ELF-1 (cell line): ENCODE measurements around the gene FRMD4A.

Source experiments
- DNase-seq: peaks from one replicate; pipeline ENCODE4 v3.0.0-alpha.2; 2016; ENCODE audit warnings: low read depth, low spot score

The FRMD4A gene

DNA sequence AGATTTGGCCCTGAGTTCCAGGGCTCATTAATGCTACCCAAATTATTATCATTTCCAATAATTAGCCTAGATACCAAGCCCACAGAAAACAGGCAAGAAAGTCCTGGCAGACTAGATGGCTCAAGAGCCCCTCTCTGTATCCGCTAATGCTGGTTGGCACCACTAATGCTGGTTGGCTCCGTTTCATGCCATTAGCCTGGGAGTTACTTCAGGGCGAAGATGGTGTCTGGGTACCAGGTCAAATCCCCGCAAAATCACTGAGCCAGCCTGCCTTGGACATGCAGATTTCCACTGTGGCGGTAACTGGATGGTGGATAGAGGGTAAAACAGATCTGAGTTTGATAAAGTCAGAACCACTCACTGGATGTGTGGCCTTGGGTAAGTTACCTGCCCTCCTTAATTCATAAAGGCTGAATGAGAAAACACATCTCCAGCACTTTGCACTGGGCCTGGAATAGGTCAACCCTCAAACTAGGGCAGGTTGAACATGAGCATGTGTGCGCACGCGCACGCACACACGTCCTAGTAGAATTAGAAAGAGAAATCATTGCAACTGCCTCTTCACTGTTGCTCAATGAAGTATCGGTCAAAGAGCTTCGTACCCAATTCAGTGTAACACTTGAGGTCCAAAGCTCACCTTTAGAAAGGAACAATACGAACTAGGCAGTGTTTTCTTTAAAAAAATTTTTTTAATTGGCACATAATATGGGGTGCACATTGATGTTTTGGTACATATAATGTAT, 652.5 kb downstream of the FRMD4A start:
- DNase-seq = no peak

DNA sequence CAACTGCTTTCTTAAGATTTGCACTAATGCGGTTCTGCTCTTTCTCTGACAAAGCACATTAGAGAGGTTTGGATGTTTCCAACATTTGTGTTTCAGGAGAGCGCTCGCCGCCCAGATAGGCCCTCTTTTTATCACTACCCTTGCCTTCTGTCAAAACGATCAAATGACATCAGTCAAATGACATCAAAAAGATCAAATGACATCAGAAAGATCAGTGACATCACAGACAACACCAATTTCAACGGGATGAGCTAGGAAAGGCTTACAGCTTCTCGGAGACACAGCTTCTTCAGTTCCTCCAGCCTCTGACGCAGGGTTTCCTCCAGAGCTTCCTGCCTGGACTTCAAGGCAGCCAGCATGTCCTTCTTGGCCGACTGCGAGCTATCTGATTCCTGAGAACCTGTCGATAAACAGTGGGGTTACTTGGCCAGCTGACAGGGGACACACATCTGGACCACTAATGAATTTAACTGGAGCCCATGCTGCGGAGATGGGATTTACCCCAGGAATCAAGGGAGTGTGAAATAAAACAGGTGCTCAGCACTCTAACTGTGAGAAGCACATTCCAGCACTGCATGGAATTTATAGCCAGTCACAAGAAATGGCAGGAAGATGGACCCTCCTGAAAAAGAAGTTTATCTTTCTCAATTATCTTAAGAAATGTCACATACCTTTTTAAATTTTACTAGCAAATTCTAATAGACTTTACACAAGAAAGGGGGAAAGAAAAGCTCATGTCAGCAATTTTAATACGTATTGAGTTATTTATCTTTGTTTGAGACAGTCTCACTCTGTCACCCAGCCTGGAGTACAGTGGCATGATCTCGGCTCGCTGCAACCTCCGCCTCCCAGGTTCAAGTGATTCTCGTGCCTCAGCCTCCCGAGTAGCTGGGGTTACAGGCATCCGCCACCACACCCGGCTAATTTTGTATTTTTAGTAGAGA, 655.8 kb downstream of the FRMD4A start:
- DNase-seq = no peak

DNA sequence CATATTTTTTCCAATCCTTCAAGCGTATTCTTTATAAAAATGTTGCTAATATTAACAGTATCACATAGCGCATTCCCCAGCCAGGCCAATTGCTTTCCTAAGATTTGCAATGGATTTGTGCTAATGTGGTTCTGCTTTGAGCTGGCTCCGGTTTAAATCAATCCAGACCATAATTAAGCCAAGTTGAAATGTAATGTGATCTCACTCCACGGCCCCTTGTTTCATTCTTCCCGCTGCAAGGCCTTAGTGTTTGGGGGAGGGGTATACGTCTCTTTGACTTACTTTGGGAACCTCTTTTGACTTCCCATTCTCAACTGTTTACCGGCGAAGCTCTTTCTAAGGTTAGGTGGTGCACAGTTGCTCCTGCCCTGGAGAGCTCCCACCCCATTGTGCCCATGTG, 657.6 kb downstream of the FRMD4A start:
- no peak for DNase-seq

DNA sequence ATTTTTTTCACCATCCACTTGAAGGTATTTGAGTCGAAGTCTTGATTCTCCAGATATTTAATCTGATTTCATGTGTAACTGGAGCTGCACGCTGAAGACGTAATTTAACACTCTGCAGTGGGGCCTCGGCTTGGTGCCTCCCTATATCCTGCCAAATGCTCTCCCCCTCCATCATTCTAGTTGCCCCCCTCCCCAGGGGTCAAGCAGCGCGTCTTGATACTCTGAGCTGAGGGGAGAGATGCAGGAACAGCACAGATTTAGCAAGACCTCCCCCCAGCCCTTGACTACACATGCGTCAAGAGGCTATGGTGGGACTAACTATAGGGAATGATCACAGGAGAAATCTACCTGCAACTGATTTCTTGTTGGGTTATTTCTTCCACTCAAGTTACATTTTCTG, 658.2 kb downstream of the FRMD4A start:
- no peak for DNase-seq

DNA sequence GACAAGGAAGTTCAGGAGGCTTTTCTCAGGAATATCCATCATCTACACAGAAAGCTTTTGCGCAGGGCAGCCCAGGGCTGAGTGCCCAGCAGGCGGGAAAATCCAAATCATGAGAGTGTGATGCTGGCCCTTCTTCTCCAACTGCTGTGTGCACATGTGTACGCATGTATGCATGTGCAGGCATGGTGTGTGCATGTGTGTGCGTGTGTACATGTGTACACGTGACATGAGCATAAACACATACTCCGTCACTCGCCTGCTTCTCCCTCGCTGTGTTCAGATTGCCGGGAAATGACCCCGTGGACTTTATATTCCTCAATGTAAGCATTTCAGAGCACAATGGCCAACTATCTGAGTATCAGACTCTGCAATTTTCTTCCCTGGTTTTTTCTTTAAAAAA, 658.8 kb downstream of the FRMD4A start:
- DNase-seq = no peak

DNA sequence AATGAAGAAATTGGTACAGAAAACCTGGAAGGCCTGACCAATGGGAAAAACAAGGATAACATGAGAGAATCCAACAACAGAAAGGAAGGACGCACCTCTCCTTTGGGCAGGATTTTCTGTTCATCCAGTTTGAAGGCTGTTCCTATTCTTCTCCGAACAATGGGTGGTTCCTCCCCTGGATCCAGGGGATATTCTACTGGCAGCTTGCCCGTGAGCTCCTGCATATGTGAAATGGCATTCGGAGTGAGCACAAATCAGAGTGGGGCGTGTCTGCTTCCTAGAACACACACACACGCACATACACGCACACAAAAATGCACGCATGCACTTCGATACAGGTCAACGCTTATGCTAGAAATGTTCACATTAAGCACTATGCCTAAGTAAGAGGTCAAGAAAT, 660.4 kb downstream of the FRMD4A start:
- no peak for DNase-seq

DNA sequence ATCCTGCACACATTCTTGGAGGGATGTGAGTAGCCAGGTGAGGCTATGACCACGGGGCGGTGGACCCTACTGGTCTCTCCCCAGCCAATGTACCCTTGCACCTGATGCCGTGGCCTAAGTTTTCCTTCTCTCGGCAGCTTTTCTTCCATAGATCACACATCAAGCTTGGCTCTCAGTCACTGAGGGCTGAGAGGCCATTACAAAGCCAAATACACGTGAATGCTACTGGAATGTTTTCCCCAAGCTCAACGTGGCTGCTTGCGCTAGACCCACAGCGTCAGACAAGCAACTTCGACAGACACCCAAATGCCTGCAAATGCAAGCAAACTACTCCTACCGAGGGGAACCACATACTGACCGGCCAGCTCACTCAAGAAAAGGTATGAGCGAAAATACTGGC, 660.8 kb downstream of the FRMD4A start:
- no peak for DNase-seq

DNA sequence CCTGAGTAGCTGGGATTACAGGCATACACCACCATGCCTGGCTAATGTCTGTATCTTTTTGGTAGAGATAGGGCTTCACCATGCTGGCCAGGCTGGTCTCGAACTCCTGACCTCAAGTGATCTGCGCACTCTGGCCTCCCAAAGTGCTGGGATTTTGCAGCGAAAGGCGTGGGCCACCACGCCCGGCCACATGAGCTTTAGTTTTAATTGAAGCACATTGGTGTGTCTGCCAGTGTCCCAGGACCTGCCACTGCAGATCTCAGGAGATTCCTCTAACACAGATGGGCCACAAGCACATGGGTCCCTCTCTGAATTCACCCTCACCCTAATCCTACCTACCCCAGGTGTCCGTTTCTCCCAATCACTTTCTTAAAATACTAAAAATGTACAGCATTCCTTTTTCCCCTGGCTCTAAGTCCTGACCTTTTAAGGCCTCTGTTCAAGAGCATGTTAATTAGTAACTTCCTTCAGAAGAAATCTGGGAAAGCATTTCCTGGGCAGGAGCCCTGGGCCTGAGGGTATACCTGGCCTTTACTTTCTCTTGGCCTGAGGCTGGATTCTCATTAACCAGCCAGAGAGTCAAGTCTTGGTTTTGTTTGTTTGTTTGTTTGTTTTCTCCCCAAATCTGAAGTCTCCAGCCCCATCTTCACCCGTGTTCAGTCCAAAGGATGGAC, 661.4 kb downstream of the FRMD4A start:
- DNase-seq = peak; percentile 44

DNA sequence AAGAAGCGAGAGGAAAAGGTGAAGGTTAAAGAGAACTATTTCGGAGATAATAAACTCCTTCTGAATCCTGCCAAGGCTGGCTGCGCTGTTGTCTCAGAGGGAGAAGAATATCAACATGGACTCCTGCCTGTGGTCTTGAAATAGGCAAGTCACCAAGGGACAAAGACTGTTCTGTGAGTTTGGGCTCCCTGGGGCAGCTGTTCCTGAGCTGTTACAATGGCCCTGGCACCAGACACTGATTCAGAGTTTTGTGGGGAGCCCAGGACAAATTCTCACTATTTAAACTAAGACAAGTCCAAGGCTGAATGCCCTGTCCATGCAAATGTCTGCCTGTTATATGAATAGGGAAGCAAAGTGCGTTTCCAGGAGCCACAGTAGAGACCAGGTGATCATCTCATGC, 662.6 kb downstream of the FRMD4A start:
- DNase-seq = no peak

DNA sequence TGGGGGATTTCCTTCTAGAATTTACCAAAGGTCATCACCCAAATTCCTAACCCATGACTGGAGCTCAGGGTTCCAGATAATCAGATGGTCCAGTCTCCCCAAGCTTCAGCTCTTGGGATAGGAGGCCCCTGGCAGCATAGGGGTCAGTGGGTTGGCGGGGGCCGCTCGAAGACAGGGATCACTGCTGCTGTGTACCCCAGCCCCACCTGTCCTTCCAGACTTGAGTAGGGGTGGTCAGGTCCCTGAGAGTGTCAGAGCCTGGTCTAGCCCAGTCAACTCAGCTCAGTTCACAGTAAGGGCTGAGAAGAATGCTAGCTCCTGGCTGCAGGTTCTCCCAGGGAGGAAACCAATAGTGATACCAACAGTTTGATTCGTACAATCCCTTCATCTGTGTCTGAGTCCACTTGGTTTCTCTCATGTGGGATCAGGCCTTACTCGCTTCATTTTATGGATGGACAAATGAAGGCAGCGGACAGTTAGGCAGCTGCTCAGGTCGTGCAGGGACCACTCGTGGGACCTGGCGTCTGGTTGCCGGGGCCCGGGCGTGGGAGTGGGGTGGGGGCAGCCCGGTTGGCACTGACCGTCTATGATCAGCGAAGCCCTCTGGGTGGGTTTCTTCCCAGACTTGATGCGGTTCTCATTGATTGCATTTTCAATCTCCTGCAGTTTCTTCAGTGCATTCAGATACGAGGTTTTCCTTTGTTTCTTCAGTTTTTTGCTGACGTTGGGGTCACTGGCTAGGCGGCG, 665.0 kb downstream of the FRMD4A start:
- no peak for DNase-seq

DNA sequence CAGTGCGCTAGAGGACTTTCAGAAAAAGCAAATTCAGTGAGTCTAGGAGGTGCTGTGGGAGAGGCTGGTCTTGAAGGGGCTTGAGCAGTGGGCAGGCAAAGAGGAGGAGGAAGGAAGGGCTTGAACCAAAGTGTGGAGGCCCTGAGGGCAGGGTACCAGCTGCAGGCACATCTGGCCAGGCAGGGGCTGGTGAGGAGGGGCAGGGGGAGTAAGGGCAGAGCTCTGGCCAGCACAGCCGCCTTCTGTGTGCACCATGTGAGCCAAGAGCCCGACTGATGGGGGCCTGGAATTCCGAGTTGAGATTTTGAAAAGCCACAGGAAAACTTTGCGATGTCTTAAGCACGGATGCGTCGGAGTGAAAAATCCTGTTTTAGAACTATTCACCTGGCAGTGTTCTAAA, 669.5 kb downstream of the FRMD4A start:
- DNase-seq = no peak

DNA sequence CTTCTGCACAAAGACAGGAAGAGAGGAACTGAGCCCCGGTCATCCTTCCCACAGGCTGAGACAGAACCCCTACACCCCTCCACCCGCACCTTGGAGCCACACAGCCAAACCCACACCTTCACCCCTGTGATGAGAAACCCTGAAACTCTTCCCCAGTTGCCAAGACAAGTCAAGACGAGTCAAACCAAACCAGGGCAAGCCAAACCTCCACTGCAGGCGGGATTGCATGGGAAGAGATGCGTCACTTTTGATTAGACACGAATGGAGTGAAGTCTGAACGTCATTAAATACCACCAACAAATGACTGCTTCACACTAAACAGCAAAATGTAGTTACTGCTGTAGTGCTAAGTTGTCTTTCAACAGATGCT, 670.2 kb downstream of the FRMD4A start:
- DNase-seq = no peak

DNA sequence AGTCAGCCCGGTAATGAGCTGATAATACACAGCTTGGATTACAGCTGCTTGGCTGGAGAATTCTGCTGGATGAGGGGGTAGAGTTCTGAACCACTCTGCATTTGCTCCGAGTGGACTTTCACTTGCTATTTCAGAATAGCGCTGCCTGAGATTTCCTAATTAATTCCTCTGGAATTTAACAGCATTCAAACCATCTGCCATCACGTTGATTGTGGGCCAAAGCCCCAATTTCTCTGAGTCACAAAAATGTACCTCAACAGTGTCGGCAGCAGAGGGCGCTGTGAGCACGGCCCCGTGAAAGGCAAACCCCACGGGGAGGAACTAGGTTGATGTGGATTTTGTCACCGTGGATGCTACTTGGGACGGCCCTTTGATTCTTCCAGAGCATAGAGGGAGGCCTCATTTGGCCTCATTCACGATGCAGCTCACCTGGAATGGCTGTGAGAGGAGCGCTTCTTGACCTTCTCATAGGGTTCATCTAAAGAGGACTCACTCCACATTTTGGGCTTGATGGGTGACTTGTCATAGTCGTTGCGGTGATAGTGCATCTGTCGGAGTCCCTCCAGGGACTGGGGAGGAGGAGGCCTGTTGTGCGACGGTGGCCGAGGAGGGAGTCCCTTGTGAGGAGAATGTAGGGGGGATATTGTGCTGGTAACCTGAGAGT, 670.7 kb downstream of the FRMD4A start:
- DNase-seq = peak; percentile 64

DNA sequence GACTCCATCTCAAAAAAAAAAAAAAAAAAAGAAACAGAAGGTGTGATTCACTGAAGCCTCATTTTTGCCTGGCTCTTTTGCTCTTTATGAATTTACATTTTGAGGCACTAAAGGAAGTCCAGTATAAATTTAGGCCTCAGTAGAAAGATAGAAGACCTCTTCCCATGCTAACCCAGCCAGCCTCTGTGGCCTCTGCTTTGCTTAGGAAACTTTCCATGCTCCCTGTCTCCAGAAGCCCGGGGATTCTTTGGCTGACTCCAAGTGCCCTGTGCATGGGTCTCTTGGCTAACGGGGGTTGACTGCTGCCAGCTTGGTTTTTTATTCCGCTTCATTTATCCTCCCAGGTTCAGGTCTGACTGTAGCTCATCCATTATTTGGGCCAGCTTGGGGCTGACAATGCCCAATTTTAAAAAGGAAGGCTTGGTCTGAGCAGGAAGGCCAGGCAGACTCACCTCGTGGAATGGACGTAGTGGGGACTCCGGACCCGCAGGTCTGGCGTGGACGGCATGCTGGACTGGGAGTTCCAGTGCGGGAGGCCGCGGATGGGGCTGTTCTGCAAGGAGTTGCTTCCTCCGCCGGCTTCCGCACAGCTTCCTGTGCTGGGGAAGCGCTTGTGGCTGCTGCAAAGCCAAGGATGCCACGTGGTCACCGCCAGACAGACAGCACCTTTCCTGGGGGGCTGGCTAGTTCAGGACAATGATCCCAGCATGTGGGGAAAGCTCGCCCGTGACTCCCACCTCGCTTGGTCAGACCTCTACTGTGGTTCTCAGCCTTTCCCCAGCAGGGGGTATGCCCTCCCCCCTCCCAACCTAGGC, 671.6 kb downstream of the FRMD4A start:
- peak; percentile 39 for DNase-seq

DNA sequence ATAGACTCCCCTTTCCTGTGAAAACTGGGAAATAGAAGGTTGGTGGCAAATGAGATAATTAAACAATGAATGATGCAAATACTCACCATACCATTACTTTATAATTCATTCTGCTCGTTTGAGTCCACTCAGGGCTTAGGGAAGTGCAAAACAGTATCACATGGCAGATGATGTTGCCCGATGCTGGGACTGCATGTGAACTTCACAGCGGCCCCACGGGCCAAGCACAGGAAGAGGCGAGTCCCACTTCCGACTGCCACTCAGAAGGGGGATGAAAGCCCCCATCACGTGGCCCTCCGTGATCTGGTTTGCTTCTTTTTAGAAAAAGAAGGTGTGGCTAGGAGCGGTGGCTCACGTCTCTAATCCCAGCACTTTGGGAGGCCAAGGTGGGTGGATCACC, 672.5 kb downstream of the FRMD4A start:
- no peak for DNase-seq

DNA sequence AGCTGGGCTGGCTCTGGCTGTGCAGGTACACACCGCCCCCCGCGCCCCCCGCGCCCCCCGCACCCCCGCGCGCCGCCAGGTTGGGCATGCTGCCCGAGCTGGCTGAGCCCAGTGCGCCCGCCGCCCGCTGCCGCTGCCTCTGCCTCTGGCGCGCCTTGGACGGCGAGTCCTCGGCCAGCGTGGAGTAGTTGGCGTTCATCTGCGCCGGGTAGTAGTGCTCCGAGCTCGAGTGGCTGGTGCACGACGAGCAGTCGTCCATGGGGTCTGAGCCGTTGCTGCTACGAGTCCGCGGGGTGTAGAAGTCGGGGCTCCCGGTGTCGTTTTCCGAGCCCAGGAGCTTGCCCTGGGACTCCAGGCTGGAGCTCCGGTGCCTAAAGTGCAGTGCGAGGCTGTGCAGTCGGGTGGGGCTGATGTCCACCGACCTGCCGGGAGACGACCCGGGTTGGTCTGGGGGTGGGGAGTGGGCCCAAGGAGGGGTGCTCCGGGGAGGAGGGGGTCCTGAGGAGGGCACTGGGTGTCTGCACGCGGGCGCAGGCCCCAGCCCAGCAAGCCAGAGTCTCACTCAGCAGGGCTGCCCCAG, 673.5 kb downstream of the FRMD4A start:
- DNase-seq = no peak

DNA sequence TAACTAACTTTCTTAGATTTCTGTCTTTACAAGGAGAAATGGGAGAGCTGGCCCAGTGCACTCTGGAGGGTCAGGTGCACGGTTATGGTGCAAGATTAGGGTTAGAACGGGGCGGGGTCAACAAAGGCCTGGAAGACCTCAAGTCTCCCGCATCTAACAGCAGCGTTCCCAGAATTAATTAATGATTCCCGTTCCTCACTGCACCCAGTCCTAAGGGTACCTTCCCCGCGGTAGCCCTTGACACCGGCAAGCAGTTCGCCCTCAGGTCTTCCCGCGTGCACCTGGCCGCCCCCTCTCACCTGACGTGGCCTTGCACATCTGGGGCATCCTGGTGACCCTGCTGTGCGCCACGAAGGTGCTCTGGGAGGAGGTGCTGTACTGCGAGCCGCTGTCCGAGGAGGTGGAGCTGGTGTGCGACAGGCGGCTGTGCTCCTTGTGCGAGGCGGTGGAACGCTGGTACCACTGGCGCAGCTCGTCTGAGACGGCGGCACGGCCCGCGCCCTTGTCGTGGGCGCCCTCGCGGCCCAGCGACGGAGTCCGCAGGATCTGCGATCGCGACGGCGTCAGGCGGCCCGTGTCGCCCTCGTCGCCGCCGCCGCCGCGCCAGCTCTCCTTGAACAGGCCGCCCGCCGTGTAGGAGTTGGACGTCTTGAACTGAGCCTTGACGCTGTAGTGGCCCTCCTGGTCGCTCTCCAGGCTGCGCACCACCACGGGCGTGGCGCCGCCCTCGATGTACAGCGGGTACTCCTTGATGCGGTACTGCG, 674.2 kb downstream of the FRMD4A start:
- DNase-seq = no peak

DNA sequence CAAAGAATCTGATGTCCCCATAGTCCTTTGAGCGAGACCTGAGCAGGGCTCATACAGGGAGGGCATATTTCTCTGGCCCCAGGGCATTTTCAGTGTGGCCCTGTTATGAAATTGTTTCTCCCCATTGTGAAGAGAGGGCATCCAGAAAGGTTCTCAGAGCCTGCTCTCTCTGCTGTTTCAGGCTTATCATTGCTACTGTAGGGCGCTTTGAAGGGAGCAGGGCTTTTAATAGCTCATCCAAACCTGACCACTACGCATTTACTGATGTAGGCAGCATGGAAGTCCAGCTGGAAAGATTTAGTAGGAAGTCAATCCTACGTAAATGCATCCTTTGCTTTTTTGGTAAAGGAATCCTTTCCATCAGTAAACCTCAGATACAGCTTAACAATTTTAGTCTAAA, 675.9 kb downstream of the FRMD4A start:
- DNase-seq = no peak

DNA sequence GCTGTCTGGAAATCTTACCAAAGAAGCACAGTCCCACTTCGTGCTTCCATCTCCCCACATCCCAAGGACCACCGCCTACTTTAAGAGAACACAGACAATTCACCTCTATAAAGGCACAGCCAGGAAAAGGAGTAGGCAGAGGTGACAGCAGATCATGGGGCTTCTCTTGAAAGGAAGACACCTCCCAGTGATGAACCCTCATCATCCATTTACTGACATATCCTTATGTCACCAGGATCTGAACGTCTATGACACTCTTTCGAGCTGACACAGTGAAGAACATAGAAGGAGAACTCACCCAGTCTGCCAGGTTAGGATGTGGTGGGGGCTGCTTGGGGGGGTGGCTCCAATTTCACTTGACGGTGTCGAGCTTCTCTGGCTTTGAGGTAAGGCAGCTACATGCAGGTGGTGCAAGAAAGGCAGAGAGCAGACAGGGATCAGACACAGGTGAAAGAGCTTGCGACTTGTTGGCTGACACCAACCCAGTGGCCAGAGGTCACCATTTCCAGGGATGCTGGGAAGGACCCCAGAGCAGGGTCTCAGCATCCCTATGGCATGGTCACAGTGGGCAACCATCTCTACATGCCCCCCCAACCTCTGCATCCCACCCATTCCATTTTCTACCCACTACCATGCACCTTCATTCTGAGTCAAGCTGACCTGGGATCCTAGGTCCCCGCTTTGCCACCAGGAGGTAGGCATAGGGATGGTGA, 676.5 kb downstream of the FRMD4A start:
- no peak for DNase-seq
